Subcutaneous adipose tissue (tissue), 4 donors: ENCODE results near the gene HSFX3. TPM values are rescaled to one million over a fixed set of nuclear protein-coding genes. Genes with fewer than 3 reads are reported as not detected.

Experiments used
- total RNA-seq, 4 donors: library from RNA; depleted of rRNA; stranded (reverse); fragments of >200 nt; gene quantifications; one replicate each; pipeline ENCODE4 v1.1.0, GENCODE V29; 2016
- TF ChIP-seq, protein P1 (sequence below): fragments of 450-650 bp; IDR thresholded peaks from one replicate; pipeline ENCODE4 v1.5.1; 2016; ENCODE audit warnings: low read depth, mild to moderate bottlenecking, control low read depth, antibody characterized with exemption, moderate library complexity

Gene HSFX3
- total RNA-seq, 4 donors from 2014 or later = not detected

DNA sequence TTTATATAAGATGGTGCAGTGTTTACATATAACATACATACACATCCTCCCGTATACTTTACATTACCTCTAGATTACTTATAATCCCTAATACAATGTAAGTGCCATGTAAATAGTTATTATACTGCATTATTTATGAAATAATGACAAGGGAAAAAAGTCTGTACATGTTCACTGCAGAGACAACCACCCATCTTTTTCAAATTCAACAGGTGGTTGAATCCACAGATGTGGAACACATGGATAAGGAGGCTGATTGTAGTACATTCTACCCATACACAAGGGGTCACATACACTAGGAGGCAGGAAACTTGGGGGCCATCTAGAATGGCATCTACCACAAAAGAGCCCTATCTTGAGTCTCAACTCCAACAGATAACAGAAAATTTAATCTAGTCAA is 41.3 kb downstream of the HSFX3 start:
- TF ChIP-seq, protein P1, sequence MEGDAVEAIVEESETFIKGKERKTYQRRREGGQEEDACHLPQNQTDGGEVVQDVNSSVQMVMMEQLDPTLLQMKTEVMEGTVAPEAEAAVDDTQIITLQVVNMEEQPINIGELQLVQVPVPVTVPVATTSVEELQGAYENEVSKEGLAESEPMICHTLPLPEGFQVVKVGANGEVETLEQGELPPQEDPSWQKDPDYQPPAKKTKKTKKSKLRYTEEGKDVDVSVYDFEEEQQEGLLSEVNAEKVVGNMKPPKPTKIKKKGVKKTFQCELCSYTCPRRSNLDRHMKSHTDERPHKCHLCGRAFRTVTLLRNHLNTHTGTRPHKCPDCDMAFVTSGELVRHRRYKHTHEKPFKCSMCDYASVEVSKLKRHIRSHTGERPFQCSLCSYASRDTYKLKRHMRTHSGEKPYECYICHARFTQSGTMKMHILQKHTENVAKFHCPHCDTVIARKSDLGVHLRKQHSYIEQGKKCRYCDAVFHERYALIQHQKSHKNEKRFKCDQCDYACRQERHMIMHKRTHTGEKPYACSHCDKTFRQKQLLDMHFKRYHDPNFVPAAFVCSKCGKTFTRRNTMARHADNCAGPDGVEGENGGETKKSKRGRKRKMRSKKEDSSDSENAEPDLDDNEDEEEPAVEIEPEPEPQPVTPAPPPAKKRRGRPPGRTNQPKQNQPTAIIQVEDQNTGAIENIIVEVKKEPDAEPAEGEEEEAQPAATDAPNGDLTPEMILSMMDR = no peak

DNA sequence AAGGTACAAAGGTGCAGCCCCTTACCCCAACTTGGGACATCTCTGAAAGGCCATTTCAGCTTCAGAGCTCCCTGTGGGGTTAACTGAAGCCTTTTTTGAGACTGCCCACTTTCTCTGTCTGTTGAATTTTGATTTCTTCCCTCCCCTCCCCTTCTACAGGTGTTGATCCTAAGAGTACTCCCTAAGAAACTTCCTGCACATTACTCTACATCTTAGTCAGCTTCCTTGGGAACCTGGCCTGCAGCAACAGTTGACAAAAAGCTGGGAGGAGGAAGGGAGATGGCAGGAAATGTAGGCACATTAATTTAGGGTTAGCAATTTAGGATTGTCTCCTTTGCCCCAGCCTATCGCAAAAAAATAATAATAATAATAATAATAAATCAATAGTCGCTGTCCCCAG is 43.4 kb downstream of the HSFX3 start:
- TF ChIP-seq, protein P1 = no peak

DNA sequence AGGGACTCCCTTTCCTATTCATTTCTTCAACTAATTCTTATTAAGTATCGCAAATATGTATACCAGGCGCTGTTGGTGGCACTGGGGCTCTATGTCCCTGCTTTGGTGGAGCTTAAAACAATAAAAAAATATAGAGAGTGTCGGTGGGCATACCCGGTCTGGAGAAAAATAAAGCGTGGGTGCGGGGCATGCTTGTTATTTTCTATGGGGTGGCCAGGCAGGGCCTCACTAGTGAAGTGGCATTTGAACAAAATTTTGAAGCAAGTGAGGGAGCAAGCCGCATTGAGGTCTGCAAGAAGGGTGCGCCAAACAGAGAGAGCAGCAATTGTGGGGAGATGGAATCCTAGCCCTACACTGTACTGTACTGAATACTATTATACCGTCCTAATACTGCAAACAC is 44.1 kb downstream of the HSFX3 start:
- TF ChIP-seq, protein P1 = no peak

DNA sequence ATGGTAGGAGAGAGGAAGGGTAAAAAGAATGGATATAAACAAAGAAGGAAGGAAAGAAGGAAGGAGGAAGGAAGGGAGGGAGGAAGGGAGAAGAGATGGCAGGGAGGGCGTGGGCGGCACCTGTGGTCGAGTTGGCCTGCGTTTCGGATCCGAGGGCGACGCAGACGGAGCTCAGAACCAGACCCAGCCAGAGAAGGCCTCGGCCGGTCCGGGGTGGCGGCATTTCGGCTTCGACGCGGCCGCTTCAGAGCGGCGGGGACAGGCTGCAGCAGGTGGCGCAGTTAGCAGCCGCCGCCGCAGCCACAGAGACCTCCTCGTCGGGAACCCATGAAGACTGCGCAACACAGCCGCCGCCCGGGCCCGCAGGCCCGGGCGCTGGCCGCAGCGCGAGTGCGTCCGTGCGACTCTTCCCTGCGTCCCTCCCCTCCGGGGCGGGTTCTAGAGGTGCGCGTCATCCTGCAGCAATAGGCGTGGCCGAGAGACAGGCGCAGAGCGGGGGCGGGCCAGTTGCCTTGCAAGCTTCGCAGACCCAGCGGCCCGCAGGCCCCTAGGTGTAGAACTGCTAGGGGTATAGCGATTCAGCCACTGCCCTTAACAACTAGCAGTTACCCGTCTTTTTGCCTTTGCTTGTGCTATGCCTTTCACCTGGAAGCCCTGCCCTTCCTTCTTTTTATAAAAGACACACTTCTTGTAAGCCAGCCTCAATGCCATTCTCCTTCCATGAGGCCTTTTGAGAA is 44.6 kb downstream of the HSFX3 start, which contains the start of gene IDS:
Gene IDS, minus strand, starts transcription at position 392 of the 737 bp plus-strand sequence. Its CDS starts 169 bp downstream, at position 223.
- TF ChIP-seq, protein P1 = no peak

DNA sequence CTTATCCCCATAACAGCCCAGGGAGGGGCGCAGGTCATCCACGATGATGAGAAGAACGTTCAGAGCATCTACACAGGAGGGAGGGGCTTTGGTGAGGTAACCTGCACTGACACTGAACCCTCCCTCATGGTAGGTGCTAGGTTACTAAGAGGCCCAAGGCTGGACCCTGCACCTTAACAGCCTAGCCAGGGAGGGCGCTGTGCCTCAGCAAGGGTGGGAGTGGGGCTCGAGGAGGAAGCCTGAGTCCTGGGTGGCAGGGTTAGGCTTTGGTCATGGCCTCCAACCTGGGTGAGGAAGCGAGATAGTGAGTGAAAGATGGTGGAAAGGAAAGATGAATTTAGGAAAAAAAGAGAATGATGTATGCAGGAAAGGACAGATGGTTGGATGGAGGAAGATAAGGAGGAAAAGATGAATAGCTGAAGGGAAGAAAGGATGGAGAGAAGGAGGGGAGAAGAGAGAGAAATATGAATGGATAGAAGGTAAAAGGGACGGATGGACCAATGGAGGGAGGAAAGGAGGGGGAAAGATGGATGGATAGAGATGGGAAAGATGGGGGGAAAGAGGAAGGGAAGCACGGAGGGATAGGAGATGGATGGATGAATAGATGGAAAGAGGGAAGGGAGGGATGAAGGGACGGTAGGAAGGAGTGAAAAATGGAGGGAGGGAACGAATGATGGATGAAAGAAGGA is 45.4 kb downstream of the HSFX3 start:
- TF ChIP-seq, protein P1 = no peak

DNA sequence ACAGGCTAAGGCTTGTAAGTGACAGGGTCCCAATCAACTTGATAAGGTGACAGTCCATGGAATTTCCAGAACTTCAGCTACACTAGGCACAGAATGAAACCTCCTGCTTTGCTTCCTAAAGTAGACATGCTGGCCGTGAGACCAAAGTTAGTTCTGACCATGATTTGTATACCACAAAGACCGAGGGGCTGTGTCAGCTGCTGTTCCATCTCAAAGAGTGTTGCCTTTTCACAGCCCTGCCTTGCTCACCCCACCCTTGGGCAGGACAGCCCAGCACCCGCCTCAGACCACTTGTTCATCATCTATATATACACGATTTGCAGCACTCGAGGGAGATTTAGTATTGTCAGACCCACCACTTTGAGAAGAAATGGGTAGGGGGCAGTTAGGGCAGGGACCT is 50.0 kb downstream of the HSFX3 start:
- TF ChIP-seq, protein P1 = no peak

DNA sequence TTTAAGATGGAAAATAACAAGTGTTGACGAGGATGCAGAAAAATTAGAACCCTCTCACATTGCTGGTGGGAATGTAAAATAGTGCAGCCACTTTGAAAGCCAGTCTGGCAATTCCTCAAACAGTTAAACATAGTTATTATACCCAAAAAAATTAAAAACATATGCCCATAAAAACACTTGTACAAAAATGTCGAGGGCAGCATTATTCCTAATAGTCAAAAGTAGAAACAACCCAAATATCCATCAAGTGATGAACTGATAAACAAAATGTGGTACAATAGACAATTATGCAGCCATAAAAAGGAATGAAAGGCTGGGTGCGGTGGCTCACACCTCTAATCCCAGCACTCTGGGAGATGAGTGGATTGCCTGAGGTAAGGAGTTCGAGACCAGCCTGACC is 51.0 kb downstream of the HSFX3 start:
- TF ChIP-seq, protein P1 = no peak
